Measurements from ENCODE around the gene SLC9B2.
A peak's percentile ranks its signal among the peaks of the same experiment; 100 is the strongest.

DNA sequence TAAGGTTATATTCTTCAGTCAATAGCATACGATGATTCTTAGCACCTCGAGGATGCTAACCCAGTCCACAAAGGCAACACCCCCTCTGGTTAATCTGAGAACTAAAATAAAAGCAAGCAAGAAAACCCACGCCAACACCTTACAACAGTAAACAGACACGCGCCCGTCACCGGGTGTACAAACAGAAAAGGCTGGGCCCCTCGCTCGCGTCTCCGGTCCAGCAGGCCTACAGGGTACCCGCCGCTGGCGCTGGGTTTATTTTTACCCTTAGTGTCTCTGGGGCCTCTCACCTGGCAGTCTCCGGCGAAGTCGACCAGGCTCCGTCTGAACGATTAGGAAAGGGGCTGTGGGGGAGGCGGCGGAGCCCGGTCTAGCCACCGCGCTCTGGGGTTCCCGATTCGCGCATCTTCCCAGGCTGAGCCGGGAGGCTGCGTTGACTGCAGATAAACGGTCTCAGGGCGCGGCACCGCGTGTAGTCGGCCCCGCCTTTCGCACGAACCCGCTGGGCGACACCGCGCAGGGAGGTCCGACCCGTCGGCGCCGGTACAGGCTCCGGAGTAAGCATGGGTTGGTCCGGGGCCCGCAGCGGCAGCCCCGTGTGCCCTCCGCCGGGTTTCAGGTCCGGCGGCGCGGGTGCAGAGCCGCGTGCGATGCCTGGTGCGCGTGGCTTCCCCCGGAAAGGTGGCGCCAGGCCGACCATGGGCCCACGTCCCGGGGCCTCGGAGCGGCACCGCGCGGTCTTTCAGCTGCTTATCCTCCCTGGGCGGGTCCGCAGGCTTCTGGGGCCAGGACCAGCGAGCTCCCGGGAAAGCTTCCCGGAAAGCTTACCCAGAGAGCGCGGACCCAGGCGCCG is 441 bp downstream of the SLC9B2 start:
- no peak; the same call in 1 of the 2 replicates for TF ChIP-seq NFYB (CRISPR knock-in tag; conservative IDR thresholded peaks at IDR 0.05; ENCODE audit: low read depth)
- TF ChIP-seq, protein P1, sequence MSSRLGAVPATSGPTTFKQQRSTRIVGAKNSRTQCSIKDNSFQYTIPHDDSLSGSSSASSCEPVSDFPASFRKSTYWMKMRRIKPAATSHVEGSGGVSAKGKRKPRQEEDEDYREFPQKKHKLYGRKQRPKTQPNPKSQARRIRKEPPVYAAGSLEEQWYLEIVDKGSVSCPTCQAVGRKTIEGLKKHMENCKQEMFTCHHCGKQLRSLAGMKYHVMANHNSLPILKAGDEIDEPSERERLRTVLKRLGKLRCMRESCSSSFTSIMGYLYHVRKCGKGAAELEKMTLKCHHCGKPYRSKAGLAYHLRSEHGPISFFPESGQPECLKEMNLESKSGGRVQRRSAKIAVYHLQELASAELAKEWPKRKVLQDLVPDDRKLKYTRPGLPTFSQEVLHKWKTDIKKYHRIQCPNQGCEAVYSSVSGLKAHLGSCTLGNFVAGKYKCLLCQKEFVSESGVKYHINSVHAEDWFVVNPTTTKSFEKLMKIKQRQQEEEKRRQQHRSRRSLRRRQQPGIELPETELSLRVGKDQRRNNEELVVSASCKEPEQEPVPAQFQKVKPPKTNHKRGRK (CRISPR knock-in tag; IDR thresholded peaks at IDR 0.05; ENCODE audit: borderline replicate concordance), result no peak
- TF ChIP-seq, protein P2, sequence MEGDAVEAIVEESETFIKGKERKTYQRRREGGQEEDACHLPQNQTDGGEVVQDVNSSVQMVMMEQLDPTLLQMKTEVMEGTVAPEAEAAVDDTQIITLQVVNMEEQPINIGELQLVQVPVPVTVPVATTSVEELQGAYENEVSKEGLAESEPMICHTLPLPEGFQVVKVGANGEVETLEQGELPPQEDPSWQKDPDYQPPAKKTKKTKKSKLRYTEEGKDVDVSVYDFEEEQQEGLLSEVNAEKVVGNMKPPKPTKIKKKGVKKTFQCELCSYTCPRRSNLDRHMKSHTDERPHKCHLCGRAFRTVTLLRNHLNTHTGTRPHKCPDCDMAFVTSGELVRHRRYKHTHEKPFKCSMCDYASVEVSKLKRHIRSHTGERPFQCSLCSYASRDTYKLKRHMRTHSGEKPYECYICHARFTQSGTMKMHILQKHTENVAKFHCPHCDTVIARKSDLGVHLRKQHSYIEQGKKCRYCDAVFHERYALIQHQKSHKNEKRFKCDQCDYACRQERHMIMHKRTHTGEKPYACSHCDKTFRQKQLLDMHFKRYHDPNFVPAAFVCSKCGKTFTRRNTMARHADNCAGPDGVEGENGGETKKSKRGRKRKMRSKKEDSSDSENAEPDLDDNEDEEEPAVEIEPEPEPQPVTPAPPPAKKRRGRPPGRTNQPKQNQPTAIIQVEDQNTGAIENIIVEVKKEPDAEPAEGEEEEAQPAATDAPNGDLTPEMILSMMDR (IDR thresholded peaks at IDR 0.05), result no peak
- no peak for TF ChIP-seq IRF2 (CRISPR knock-in tag; IDR thresholded peaks at IDR 0.05; ENCODE audit: borderline replicate concordance, low read depth)
- no peak for TF ChIP-seq NR1H2 (CRISPR knock-in tag; IDR thresholded peaks at IDR 0.05)
- TF ChIP-seq, protein P3, sequence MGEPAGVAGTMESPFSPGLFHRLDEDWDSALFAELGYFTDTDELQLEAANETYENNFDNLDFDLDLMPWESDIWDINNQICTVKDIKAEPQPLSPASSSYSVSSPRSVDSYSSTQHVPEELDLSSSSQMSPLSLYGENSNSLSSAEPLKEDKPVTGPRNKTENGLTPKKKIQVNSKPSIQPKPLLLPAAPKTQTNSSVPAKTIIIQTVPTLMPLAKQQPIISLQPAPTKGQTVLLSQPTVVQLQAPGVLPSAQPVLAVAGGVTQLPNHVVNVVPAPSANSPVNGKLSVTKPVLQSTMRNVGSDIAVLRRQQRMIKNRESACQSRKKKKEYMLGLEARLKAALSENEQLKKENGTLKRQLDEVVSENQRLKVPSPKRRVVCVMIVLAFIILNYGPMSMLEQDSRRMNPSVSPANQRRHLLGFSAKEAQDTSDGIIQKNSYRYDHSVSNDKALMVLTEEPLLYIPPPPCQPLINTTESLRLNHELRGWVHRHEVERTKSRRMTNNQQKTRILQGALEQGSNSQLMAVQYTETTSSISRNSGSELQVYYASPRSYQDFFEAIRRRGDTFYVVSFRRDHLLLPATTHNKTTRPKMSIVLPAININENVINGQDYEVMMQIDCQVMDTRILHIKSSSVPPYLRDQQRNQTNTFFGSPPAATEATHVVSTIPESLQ (CRISPR knock-in tag; IDR thresholded peaks at IDR 0.05), result no peak
- TF ChIP-seq, protein P4, sequence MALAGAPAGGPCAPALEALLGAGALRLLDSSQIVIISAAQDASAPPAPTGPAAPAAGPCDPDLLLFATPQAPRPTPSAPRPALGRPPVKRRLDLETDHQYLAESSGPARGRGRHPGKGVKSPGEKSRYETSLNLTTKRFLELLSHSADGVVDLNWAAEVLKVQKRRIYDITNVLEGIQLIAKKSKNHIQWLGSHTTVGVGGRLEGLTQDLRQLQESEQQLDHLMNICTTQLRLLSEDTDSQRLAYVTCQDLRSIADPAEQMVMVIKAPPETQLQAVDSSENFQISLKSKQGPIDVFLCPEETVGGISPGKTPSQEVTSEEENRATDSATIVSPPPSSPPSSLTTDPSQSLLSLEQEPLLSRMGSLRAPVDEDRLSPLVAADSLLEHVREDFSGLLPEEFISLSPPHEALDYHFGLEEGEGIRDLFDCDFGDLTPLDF (CRISPR knock-in tag; IDR thresholded peaks at IDR 0.05), result peak; percentile 81; the same call in 1 of the 2 replicates
- TF ChIP-seq, protein P5, sequence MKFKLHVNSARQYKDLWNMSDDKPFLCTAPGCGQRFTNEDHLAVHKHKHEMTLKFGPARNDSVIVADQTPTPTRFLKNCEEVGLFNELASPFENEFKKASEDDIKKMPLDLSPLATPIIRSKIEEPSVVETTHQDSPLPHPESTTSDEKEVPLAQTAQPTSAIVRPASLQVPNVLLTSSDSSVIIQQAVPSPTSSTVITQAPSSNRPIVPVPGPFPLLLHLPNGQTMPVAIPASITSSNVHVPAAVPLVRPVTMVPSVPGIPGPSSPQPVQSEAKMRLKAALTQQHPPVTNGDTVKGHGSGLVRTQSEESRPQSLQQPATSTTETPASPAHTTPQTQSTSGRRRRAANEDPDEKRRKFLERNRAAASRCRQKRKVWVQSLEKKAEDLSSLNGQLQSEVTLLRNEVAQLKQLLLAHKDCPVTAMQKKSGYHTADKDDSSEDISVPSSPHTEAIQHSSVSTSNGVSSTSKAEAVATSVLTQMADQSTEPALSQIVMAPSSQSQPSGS (CRISPR knock-in tag; IDR thresholded peaks at IDR 0.05; ENCODE audit: borderline replicate concordance, low read depth), result no peak

All from WTC11 (cell line).